Stimulated activated CD8-positive, alpha-beta memory T cell treated with anti-CD3 and anti-CD28 coated beads, Interleukin-12 subunit alpha, Interleukin-12 subunit beta, amount 100 ng/mL, for 4 hours (primary cell): ENCODE data around the gene CPA1.

Experiments
- DNase-seq: peaks from one replicate; pipeline ENCODE4 v3.0.0-alpha.2; 2020; ENCODE audit warnings: low read depth

Gene CPA1

GRCh38 chr7:130396109-130396508 is 15.8 kb downstream of the CPA1 start:
- DNase-seq: no peak

- DNase-seq: no peak
Observed at GRCh38 chr7:130397051-130397757, 16.9 kb downstream of the CPA1 start.

- no peak for DNase-seq
Observed at GRCh38 chr7:130397758-130398073, 17.4 kb downstream of the CPA1 start.

- DNase-seq: no peak
Observed at GRCh38 chr7:130398526-130399090, 18.3 kb downstream of the CPA1 start.

- DNase-seq: no peak
Observed at GRCh38 chr7:130400120-130400572, 19.9 kb downstream of the CPA1 start.

- no peak for DNase-seq
Observed at GRCh38 chr7:130401101-130401500, 20.8 kb downstream of the CPA1 start.

- DNase-seq: no peak
Observed at GRCh38 chr7:130401578-130401977, 21.3 kb downstream of the CPA1 start.

GRCh38 chr7:130405003-130405402 is 24.7 kb downstream of the CPA1 start:
- no peak for DNase-seq

GRCh38 chr7:130409067-130409711 is 28.9 kb downstream of the CPA1 start:
- DNase-seq: no peak

- no peak for DNase-seq
Observed at GRCh38 chr7:130409712-130410072, 29.4 kb downstream of the CPA1 start.

GRCh38 chr7:130410868-130411541 is 30.7 kb downstream of the CPA1 start:
- no peak for DNase-seq

- DNase-seq: no peak
Observed at GRCh38 chr7:130413201-130413600, 32.9 kb downstream of the CPA1 start.

GRCh38 chr7:130415006-130415405 is 34.7 kb downstream of the CPA1 start:
- DNase-seq: no peak

GRCh38 chr7:130417213-130417612 is 36.9 kb downstream of the CPA1 start:
- no peak for DNase-seq

- no peak for DNase-seq
Observed at GRCh38 chr7:130418306-130418705, 38.0 kb downstream of the CPA1 start.

- no peak for DNase-seq
Observed at GRCh38 chr7:130419658-130420057, 39.4 kb downstream of the CPA1 start.

- no peak for DNase-seq
Observed at GRCh38 chr7:130420943-130421578, 40.8 kb downstream of the CPA1 start.

- DNase-seq: no peak
Observed at GRCh38 chr7:130421684-130422083, 41.4 kb downstream of the CPA1 start.

GRCh38 chr7:130423501-130424037 is 43.3 kb downstream of the CPA1 start:
- DNase-seq: no peak

- no peak for DNase-seq
Observed at GRCh38 chr7:130425796-130426195, 45.5 kb downstream of the CPA1 start.

- no peak for DNase-seq
Observed at GRCh38 chr7:130426564-130426963, 46.3 kb downstream of the CPA1 start.

GRCh38 chr7:130429019-130429418 is 48.7 kb downstream of the CPA1 start:
- no peak for DNase-seq
